GM19372 (cell line): ENCODE results near the gene OSBPL3.
"Not testable (repeated sequence)": the region's sequence is repeated elsewhere in the genome, so short reads cannot be mapped to it uniquely, and the experiment has no call there.

Experiments used
- ATAC-seq: cut with Tn5 transposase; IDR thresholded peaks from one replicate; pipeline ENCODE4 v1.9.1; 2021; ENCODE audit warnings: mild to moderate bottlenecking, low read depth, moderate library complexity; ENCODE audit not compliant: unreplicated experiment

OSBPL3 gene

GRCh38 chr7:24922099-24922773, 57.7 kb downstream of the OSBPL3 start:
- ATAC-seq: no peak

DNA sequence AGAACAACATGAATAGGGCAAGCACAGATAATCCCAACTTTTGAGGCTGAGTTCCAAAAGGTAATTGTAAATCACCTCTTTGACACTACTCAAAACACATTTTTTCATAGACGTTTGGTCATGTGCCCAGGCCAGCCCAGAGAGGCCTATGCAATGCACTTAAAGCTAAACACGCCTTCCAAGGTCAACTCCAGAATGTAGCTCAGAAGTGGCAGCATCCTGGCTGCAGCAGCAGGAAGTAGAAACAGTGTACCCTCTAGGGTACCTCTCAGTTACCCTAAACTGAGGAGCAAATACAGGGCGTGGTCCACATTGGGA, 58.7 kb downstream of the OSBPL3 start:
- no peak for ATAC-seq

- ATAC-seq: no peak
Observed at GRCh38 chr7:24920451-24921361, 59.3 kb downstream of the OSBPL3 start.

- ATAC-seq: peak; percentile 65
Observed at GRCh38 chr7:24917510-24918239, 62.3 kb downstream of the OSBPL3 start.

DNA sequence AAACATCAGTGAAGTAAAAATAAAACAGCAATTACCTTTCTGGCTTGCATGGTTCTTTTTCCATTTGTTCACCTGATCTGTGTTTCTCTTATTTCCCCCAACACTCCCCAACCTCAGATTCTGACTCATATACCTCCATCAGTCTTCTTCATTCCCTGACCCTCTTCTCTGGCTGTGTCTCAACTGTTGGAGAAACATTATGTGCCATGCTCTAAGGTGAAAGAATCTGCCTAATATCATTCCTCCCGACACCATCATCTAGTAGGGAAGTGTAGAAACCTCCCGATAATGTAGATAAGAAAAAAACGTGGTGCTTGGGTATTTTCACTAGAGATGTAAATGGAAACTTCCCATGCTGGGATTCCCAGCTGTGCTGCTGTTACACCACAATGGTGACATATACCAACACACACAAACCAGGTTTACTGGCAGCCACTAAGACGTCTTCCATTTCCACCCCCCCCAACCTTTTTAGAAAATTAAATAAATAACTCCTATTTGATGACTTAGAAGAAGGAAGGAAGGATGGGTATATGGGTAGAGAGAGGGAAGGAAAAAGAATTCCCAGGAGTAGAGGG, 63.4 kb downstream of the OSBPL3 start:
- no peak for ATAC-seq

GRCh38 chr7:24914465-24914859, 65.5 kb downstream of the OSBPL3 start:
- ATAC-seq: no peak

- no peak for ATAC-seq
Observed at GRCh38 chr7:24913801-24914464, 66.0 kb downstream of the OSBPL3 start.

GRCh38 chr7:24912874-24913514, 67.0 kb downstream of the OSBPL3 start:
- ATAC-seq: no peak

DNA sequence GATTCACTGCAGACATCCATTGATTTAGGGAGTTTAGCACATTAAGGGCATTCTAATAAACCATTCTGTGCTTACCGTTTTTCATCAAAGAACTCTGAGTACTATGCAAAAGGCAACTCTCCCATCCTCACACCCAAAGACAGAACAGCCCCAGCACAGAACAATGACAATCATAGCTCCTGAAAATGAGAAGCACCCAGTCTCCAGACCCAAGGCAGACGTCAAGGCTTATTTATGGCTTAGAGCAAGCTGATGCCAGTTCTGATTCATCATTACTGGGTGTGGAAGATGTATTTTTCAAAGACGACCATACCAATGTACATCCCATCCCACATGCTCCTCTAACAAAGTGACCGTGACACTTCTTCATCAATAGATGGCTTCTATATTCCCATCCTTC, 67.6 kb downstream of the OSBPL3 start:
- ATAC-seq: no peak

GRCh38 chr7:24911213-24911603, 68.8 kb downstream of the OSBPL3 start:
- ATAC-seq: peak; percentile 59

DNA sequence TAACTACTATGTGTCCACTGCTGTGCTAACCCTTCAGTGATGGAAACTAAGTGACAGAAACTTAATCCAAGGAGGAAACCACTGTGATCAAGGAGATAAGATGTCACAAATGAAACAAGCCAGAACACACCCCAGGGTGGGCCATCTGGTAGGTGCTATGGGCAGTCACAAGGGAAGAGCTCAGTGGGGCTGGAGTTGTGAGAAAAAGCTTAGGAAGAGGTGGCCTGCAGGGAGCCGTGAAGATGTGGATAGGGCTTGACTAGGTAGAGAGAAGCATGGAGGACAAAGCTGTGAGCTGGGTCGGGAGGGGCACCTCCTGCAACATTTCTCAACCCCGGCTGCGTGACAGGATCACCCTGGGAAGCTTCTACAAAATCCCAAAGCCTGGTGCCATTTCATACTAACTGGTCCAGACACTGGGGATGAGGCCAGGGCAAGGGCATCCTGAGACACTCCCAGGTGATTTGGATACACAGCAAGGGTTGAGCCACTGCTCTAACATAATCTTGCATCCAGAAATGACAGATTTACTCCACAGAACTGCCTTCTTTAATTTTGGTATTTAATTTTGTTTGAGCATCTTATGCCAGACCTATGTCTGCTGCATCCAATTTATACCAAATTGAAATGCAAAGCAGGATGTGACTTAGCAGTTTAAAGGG, 69.3 kb downstream of the OSBPL3 start:
- ATAC-seq: no peak

- ATAC-seq: no peak
Observed at GRCh38 chr7:24908727-24909126, 71.3 kb downstream of the OSBPL3 start.

DNA sequence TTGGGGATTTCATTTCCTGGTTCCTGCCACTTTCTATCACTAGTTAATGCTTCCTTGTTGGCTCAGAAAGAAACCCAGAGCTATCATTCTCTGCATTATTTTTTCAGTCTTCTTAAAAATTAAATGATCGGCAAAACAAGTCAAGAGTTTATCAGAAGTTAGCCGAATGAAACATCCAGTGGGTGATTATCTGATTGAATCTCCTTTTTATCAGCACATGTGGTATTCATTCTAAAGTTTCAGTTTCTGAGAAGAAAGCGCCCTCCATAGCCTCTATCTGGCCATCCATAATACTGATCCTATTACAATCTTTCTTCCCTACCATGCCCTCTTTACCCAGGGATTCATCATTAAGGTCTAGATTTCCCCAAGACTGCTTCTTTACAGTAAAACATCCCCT, 71.8 kb downstream of the OSBPL3 start:
- no peak for ATAC-seq

- peak; percentile 47 for ATAC-seq
Observed at GRCh38 chr7:24907311-24907886, 72.6 kb downstream of the OSBPL3 start.

DNA sequence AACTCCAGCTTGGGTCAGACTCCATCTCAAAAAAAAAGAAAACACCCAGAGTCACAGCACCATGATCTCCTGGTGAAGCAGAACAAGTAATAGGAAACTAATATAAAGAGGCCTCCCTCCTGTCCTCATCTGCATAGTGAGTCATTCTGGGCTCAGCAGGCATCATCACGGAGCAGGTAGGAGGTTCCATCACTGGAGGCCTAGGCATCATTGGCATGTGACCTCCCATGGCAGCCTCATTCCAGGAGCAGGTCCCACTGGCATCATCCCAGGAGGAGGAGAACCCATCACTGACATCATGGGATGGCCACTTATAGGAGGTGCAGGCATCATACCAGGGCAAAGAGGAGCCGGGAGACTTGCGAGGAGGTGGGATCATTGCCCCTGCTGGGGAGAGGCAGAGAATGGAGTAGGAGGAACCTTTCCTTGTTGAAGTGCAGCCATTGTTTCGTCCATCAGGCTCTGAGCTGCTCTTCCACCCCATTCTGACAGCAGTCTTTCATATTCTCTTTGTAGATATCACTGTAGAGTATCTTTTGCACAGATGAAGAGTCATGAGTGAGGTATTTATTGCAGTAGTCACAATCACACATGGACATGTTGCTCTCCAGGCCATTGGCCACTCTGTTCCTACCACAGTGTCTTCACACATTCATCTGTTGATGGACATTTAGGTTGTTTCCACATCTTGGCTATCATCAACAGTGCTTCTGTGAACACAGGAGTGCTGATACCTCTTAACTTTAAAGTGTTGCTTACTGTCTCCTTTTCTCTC, 73.8 kb downstream of the OSBPL3 start:
- no peak for ATAC-seq

DNA sequence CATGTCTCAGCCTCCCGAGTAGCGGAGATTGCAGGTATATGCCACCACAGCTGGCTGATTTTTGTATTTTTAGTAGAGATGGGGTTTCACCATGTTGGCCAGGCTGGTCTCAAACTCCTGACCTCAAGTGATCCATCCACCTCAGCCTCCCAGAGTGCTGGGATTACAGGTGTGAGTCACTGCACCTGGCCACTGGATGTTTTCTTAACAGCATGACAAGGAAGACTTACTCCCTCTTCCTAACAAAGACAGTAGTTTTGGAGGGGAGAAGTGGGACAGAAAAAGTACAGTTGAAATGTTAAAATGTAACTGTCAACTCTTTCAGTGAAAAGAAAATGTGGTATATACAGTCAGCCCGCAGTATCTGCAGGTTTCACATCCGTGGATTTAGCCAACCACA, 76.0 kb downstream of the OSBPL3 start:
- ATAC-seq: not testable (repeated sequence)

DNA sequence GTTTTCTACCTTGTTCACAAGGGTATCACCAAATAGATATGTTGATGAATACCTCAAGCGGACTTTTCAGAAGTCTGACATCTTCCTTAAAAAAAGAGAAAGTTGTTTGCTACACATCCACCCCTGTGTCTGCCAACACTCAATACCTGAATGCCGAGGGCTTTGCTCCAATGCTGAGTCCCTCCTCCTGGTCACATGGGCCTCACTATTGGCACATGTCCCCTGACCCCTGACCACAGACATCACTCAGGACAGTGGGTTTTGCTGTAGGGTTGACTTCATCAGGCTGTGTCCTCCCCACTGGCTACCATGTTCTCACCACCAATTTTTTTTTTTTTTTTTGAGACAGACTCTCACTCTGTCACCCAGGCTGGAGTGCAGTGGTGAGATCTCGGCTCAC, 76.4 kb downstream of the OSBPL3 start:
- no peak for ATAC-seq

- ATAC-seq: no peak
Observed at GRCh38 chr7:24902931-24903330, 77.0 kb downstream of the OSBPL3 start.
